Epithelial cell of esophagus (primary cell): ENCODE measurements around the gene CALCOCO1.

Source experiments
- DNase-seq: peaks from one replicate; pipeline ENCODE4 v3.0.0; 2010; ENCODE audit warnings: low read depth
- H3K4me3 ChIP-seq: 2 replicates; pipeline ENCODE4 v1.5.1; 2011; ENCODE audit warnings: mild to moderate bottlenecking, low read length, control low read depth
- TF ChIP-seq, protein P1 (sequence below): IDR thresholded peaks from 2 replicates; pipeline ENCODE4 v1.5.1; 2011; ENCODE audit warnings: low read depth, mild to moderate bottlenecking, low read length, control low read depth, inconsistent platforms; ENCODE audit not compliant: insufficient read depth; ENCODE audit errors: missing control alignments

CALCOCO1 gene

DNA sequence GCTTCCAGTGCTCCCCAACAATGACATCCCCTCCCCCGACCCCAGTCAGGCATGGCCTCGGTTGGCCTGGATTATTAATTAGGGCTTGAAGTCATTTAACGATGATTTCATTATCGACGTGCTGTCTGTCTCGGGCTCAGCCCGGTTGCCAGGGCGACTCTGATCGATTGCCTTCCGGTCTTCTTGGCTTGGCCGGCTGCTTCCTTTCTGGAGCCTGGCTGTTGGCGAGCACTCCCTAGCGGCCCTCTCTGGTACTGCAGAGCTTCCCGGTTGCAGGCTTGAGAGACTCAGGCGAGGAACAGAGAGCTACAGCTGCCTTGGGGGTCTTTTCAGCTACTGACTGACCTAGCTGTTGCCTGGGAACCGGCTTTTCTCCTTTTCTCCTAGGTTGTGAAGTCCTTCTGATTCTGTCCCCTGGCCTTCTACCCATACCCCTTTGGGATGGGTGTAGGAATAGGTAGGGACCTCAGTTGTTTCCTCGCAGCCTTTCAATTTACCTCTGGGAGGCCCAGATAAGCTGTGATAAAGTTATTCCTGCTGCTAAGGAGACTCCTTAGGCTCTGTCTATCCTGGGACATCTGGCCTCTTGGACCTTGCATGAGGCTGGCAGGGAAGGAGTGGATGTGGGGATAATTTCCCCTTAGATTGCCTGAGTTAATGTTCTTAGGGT, 30.0 kb upstream of the CALCOCO1 start:
- peak; percentile 65 for DNase-seq
- TF ChIP-seq, protein P1, sequence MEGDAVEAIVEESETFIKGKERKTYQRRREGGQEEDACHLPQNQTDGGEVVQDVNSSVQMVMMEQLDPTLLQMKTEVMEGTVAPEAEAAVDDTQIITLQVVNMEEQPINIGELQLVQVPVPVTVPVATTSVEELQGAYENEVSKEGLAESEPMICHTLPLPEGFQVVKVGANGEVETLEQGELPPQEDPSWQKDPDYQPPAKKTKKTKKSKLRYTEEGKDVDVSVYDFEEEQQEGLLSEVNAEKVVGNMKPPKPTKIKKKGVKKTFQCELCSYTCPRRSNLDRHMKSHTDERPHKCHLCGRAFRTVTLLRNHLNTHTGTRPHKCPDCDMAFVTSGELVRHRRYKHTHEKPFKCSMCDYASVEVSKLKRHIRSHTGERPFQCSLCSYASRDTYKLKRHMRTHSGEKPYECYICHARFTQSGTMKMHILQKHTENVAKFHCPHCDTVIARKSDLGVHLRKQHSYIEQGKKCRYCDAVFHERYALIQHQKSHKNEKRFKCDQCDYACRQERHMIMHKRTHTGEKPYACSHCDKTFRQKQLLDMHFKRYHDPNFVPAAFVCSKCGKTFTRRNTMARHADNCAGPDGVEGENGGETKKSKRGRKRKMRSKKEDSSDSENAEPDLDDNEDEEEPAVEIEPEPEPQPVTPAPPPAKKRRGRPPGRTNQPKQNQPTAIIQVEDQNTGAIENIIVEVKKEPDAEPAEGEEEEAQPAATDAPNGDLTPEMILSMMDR = peak; percentile 92
- H3K4me3 ChIP-seq = no peak overlapping the region

DNA sequence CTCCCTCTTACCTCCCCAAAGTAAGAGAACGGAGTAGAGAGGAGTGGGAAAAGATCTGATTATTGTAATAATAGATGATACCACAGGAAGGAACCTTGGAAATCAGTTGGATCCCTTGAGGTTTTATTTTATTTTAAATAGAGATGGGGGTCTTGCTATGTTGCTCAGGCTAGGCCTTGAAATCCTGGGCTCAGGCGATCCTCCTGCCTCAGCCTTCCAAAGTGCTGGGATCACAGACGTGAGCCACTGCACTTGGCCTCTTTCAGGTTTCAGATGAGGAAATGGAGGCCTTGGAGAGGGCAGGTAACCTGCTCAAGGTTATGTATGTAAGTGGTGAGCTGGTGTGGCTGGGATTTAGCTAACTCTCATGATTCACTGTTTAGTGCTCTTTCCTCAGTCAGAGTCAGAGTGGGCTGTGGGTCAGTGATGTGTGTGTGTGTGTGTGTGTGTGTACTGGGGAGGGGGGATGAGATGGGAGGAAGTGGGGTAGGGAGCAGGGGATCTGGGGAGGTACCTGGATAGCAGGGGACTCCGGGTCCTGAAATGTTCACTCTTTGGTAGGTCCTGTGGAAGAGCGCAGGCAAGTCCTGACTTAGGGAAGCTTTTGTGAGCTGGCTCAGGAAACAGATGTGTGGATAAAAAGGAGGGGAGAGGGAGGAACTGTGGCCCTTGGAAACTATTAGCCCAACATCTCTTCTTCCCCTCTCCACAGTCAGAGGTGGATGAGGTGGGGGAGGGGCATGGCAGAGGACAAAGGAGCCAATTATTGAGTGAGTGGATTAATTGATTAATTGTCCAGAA, 29.2 kb upstream of the CALCOCO1 start:
- DNase-seq = no peak
- H3K4me3 ChIP-seq = no peak overlapping the region
- TF ChIP-seq, protein P1 = no peak

DNA sequence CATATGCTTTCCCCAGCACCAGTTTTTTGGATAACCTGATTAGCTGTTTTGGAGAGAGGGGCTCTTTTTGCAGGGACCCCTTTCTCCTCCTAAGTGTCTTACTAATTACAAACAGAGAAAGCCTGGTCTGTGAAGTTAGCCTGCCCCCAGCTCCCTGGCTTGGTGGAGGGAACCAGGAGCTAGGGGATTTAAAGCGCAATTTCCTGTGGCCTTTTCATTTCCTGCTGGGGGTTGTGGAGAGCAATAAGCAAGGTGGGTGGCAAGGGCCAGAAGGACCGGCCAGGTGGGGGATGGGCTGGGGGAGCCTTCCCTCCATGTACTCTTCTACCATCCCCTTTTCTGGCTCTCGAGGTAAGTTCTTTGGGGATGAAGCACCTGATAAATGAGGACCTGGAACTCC, 28.6 kb upstream of the CALCOCO1 start:
- DNase-seq = no peak
- no peak overlapping the region for H3K4me3 ChIP-seq
- TF ChIP-seq, protein P1 = no peak

DNA sequence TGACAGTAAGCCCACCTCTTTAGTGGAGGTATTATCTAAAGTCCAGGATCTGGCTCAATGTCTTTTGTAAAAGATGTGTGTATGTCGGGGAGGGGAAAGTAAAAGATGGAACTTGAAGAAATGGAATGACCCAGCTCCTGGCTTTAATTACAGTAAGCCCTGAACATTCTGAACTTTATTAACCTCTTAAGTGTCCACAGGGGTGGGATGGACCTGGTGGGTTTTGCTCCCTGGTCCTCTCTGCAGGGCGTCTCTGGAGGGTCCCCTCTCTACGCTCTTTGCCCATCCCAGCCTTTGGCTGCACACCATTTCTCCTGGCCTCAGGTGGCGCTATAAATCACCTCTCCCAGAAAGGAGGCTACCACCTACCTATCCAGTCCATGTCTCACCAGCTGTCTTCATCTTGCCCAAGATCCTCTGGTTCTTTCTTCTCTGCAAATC, 28.2 kb upstream of the CALCOCO1 start:
- TF ChIP-seq, protein P1 = no peak
- H3K4me3 ChIP-seq = no peak overlapping the region
- no peak for DNase-seq

DNA sequence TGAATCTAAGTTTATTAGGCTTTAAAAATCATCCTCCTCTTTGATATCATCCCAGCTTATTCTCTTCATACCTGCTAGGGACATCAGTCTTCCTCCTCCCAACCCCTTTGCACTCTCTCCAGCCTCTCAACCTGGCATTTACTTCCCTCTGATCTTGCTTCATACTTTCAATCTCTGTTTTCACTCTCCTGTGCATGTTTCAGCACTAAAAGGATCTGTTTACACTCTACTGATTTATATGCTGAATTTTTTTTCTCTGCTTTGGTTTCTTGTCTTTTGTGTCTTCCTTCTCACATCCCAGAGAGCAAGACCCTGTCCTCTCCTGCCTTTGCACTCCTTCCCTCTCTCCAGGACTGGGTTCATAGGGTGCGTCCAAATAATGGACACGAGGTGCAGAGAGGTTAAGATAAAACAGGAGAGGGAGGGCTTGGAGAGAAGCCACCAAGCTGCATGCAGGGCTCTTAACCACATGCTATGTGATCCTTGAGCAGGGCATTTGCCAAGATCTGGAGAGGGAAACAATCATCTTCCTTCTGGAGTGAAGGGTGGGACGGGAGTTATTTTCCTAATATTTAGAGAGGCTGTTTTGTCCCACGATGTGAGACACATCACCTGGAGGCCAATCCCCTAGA, 27.5 kb upstream of the CALCOCO1 start:
- no peak for DNase-seq
- H3K4me3 ChIP-seq = no peak overlapping the region
- TF ChIP-seq, protein P1 = no peak

DNA sequence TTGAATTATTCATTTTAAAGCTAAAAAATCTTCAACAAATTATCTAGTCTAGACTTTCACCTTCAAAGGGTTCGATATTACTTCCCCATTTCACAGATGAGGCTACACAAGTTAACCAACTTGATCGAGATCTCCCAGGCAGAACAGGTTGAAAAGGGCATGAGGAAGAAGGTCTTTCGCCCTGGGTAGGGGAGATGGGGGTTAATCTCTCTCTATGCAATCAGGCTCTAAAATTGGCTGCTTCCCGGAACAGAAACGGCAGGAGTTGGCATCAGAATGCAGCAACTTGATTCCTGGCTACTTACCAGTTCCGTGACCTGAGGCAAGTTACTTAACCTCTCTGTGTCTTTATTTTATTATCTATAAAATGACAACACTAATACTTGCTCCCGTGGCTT, 26.9 kb upstream of the CALCOCO1 start:
- DNase-seq = no peak
- H3K4me3 ChIP-seq = no peak overlapping the region
- TF ChIP-seq, protein P1 = no peak
